GM12875 (cell line): ENCODE data around the gene GET3.
"Not testable (repeated sequence)": the region's sequence is repeated elsewhere in the genome, so short reads cannot be mapped to it uniquely, and the experiment has no call there.

Source experiments
- H3K4me3 ChIP-seq: one replicate; pipeline ENCODE4 v1.5.1; 2011; ENCODE audit warnings: low read depth, low read length, control low read depth
- CTCF ChIP-seq: IDR thresholded peaks from 2 replicates; pipeline ENCODE4 v1.5.1; 2011; ENCODE audit warnings: low read depth, mild to moderate bottlenecking, control low read depth, inconsistent platforms, low read length, moderate library complexity, borderline replicate concordance; ENCODE audit not compliant: insufficient read depth

GET3 gene

GRCh38 chr19:12720296-12720695 is 17.0 kb upstream of the GET3 start:
- H3K4me3 ChIP-seq, result no peak overlapping the region
- TF ChIP-seq CTCF, result no peak

- TF ChIP-seq CTCF, result no peak
These were observed 16.2 kb upstream of the GET3 start for GRCh38 chr19:12720851-12721655.

GRCh38 chr19:12721656-12722565 is 15.4 kb upstream of the GET3 start:
- H3K4me3 ChIP-seq, result peak overlapping the region; percentile 72
- TF ChIP-seq CTCF, result no peak

More at GRCh38 chr19:12720851-12721655, 16.2 kb upstream of the GET3 start:
- H3K4me3 ChIP-seq, result peak overlapping the region; percentile 72

- TF ChIP-seq CTCF, result no peak
- peak overlapping the region; percentile 72 for H3K4me3 ChIP-seq
These were observed 14.5 kb upstream of the GET3 start for GRCh38 chr19:12722566-12723380.

GRCh38 chr19:12723381-12723640 is 14.0 kb upstream of the GET3 start:
- H3K4me3 ChIP-seq, result peak overlapping the region; percentile 72
- TF ChIP-seq CTCF, result no peak

GRCh38 chr19:12723641-12724426 is 13.5 kb upstream of the GET3 start, which contains the start of gene TNPO2:
TSS of gene TNPO2 (minus strand) at chr19:12723932. CDS start at chr19:12720977, 2,955 bp downstream.
- H3K4me3 ChIP-seq, result peak within 1 kb of the TSS; percentile 72
- TF ChIP-seq CTCF, result no peak

- not testable (repeated sequence) for H3K4me3 ChIP-seq
These were observed 11.7 kb upstream of the GET3 start for GRCh38 chr19:12725612-12726011.
